PC-3 (cell line): ENCODE measurements around the gene STK24. TPM values are rescaled to one million over a fixed set of nuclear protein-coding genes. Genes with fewer than 3 reads are reported as not detected.

ENCODE experiments used
- ATAC-seq: fragments of 200-7000 bp; cut with Tn5 transposase; 2 replicates; pipeline ENCODE4 v1.9.1; 2020; ENCODE audit warnings: mild to moderate bottlenecking, moderate library complexity
- BruUV-seq: library from RNA; stranded (reverse); fragments of 400-500 nt; replicated peaks from 2 replicates; lab custom pipeline; 2021; lab: Mats Ljungman, UMichigan
- CTCF ChIA-PET: fragments of 300-600 bp; sonication (Branson Sonifier 250); formaldehyde crosslinking; loops from one replicate; lab custom pipeline; 2022; ENCODE audit warnings: antibody characterized with exemption; lab: Charles Lee
- POLR2A ChIA-PET: fragments of 300-600 bp; sonication (Branson Sonifier 250); formaldehyde crosslinking; loops from one replicate; lab custom pipeline; 2022; ENCODE audit warnings: antibody characterized with exemption; ENCODE audit not compliant: unreplicated experiment; lab: Charles Lee
- DNase-seq: peaks from one replicate; pipeline ENCODE4 v3.0.0-alpha.2; 2015
- H2AFZ ChIP-seq: fragments of 300-600 bp; sonication (generic); 2 replicates; pipeline ENCODE4 v1.6.0; 2016; ENCODE audit warnings: antibody characterized with exemption, low read length
- H3F3A ChIP-seq: fragments of 300-600 bp; sonication (generic); one replicate; pipeline ENCODE4 v1.6.0; 2017; ENCODE audit warnings: antibody characterized with exemption, low read length, control low read depth, mild to moderate bottlenecking; ENCODE audit not compliant: unreplicated experiment
- H3K27ac ChIP-seq: fragments of 300-600 bp; sonication (generic); 2 replicates; pipeline ENCODE4 v1.5.1; 2016; ENCODE audit warnings: mild to moderate bottlenecking, low read length
- H3K27me3 ChIP-seq: fragments of 300-600 bp; sonication (generic); 2 replicates; pipeline ENCODE4 v1.6.1; 2016; ENCODE audit warnings: low read length, mixed read lengths
- H3K36me3 ChIP-seq: fragments of 300-600 bp; sonication (generic); 2 replicates; pipeline ENCODE4 v1.6.1; 2016; ENCODE audit warnings: low read depth, mixed run types, low read length, mixed read lengths
- H3K4me1 ChIP-seq: fragments of 300-600 bp; sonication (generic); 2 replicates; pipeline ENCODE4 v1.5.1; 2016; ENCODE audit warnings: low read length; ENCODE audit not compliant: insufficient read depth
- H3K4me2 ChIP-seq: fragments of 300-600 bp; sonication (generic); 2 replicates; pipeline ENCODE4 v1.6.0; 2016; ENCODE audit warnings: low read length
- H3K4me3 ChIP-seq: fragments of 300-600 bp; sonication (generic); 2 replicates; pipeline ENCODE4 v1.5.1; 2016; ENCODE audit warnings: mild to moderate bottlenecking, low read length, mixed read lengths
- H3K79me2 ChIP-seq: fragments of 300-600 bp; sonication (generic); 2 replicates; pipeline ENCODE4 v1.6.1; 2017; ENCODE audit warnings: low read length, mixed read lengths
- H3K9ac ChIP-seq: fragments of 300-600 bp; sonication (generic); 2 replicates; pipeline ENCODE4 v1.6.0; 2016; ENCODE audit warnings: mild to moderate bottlenecking, low read length
- H3K9me2 ChIP-seq: fragments of 300-600 bp; sonication (generic); replicated peaks from 2 replicates; pipeline ENCODE4 v1.6.1; 2016; ENCODE audit warnings: mixed run types, low read length, mixed read lengths
- H3K9me3 ChIP-seq: fragments of 300-600 bp; sonication (generic); 2 replicates; pipeline ENCODE4 v1.6.1; 2016; ENCODE audit warnings: low read length, mixed read lengths
- H4K20me1 ChIP-seq: fragments of 300-600 bp; sonication (generic); 2 replicates; pipeline ENCODE4 v1.6.1; 2016; ENCODE audit warnings: low read length, mixed read lengths
- CTCF ChIP-seq: fragments of 300-600 bp; sonication (generic); conservative IDR thresholded peaks from 2 replicates; pipeline ENCODE4 v1.5.1; 2017; ENCODE audit warnings: antibody characterized with exemption, low read depth, mild to moderate bottlenecking, low read length
- EZH2 ChIP-seq: fragments of 300-600 bp; sonication (generic); IDR thresholded peaks from one replicate; pipeline ENCODE4 v1.6.1; 2017; ENCODE audit warnings: antibody characterized with exemption, mild to moderate bottlenecking, low read length; ENCODE audit not compliant: unreplicated experiment
- EZH2phosphoT487 ChIP-seq: fragments of 300-600 bp; sonication (generic); IDR thresholded peaks from 2 replicates; pipeline ENCODE4 v1.6.1; 2018; ENCODE audit warnings: mild to moderate bottlenecking, antibody characterized with exemption, low read length, borderline replicate concordance
- intact Hi-C: fragments of 100-400 bp; cut with micrococcal nuclease; formaldehyde crosslinking; loops from 2 replicates; pipeline ENCODE4 v1.9.0; 2023
- total RNA-seq: library from RNA; depleted of rRNA; stranded (reverse); fragments of >200 nt; gene quantifications from 2 replicates; pipeline ENCODE4 v1.2.3, GENCODE V29; 2014

Gene STK24
- total RNA-seq, 1 experiment from 2014 or later: 52.4 TPM

DNA sequence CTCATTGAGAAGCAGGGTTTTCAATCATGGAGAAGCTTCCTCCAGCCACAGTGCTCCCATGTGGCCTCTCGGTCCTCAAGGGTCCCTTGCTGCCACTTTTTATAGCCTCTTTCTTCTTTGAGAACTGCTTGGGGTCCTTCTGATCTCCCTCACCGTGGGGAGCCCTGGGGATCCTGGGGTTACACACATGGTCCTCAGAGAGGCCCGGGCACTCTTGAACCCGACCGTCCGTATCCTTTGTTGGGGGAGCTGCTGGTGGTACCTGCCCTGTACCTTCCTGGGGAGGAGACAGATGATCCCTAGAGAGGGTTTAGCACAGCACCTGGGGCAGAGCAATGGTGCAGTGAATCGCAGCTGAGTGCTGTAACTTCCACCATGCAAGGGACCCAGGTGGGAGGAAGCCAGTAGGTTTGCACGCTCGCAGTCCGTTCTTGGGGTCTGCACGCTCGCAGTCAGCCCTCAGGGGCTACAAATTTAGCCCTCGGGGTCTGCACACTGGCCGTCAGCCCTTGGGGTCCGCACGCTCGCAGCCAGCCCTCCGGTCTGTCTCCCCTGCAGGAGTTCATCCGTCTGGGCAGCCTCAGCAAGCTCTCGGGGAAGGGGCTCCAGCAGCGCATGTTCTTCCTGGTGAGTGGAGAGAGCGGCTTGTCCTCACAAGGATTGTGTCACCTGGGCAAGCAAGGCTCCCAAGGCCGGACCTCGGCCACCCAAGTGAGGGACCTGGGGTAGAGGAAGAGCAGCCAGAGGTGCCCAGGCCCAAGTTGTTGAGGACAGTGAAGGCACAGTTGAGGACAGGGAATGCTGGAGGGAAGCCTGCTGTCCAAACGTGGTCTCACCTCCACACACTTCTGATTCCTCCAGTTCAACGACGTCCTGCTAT is 138.4 kb downstream of the STK24 start:
- ATAC-seq (no peak), DNase-seq (no peak)
- H3K9me2 ChIP-seq: no peaks in the 10 kb centered on the region
- no TSS peak for BruUV-seq
- no peaks in the 10 kb centered on the region for H3K36me3 ChIP-seq
- no peak overlapping the region for H2AFZ ChIP-seq
- no peaks in the 10 kb centered on the region for H3K9me3 ChIP-seq
- H3K4me3 ChIP-seq: no peak overlapping the region
- CTCF ChIA-PET: no interaction called here
- intact Hi-C loops: no loop called here
- H4K20me1 ChIP-seq: no peaks in the 10 kb centered on the region
- no peak overlapping the region for H3K9ac ChIP-seq
- POLR2A ChIA-PET: no interaction called here
- peaks cover 6% of the 10 kb centered on the region; the same call in 1 of the 2 replicates for H3K4me1 ChIP-seq
- H3K4me2 ChIP-seq: no peak overlapping the region
- no peak overlapping the region for H3K27ac ChIP-seq
- no peaks in the 10 kb centered on the region for H3K79me2 ChIP-seq
- no peaks in the 10 kb centered on the region for H3F3A ChIP-seq
- no peak for TF ChIP-seq EZH2
- TF ChIP-seq CTCF: no peak
- TF ChIP-seq EZH2phosphoT487: no peak
- no peaks in the 10 kb centered on the region for H3K27me3 ChIP-seq

- no TSS peak for BruUV-seq
- no peaks in the 10 kb centered on the region for H4K20me1 ChIP-seq
- no peaks in the 10 kb centered on the region for H3K36me3 ChIP-seq
- ChIA-PET POLR2A (no interaction called here), CTCF (no interaction called here)
- DNase-seq: no peak
- no peaks in the 10 kb centered on the region for H3K4me1 ChIP-seq
- no peaks in the 10 kb centered on the region for H3F3A ChIP-seq
- no peak overlapping the region for H3K9ac ChIP-seq
- no peak overlapping the region for H3K27ac ChIP-seq
- intact Hi-C loops: no loop called here
- no peak overlapping the region for H2AFZ ChIP-seq
- H3K9me2 ChIP-seq: no peaks in the 10 kb centered on the region
- TF ChIP-seq EZH2phosphoT487 (no peak), CTCF (no peak), EZH2 (no peak)
- no peaks in the 10 kb centered on the region for H3K27me3 ChIP-seq
- H3K4me3 ChIP-seq: no peak overlapping the region
- no peaks in the 10 kb centered on the region for H3K79me2 ChIP-seq
- no peak overlapping the region for H3K4me2 ChIP-seq
- H3K9me3 ChIP-seq: no peaks in the 10 kb centered on the region
- no peak for ATAC-seq
Observed at GRCh38 chr13:98436233-98436910, 140.5 kb downstream of the STK24 start.
